Right cardiac atrium (tissue), 5 donors: ENCODE data around the gene CAPG. TPM values are rescaled to one million over a fixed set of nuclear protein-coding genes. Genes with fewer than 3 reads are reported as not detected.

Source experiments
- ATAC-seq, 2 donors: fragments of 200-7000 bp; cut with Tn5 transposase; one replicate each; pipeline versions ENCODE4 v1.8.0 to v1.9.1; 2020; ENCODE audit warnings: moderate library complexity in 2 of 2, mild to moderate bottlenecking in 1 of 2
- DNase-seq, 3 donors: peaks; one replicate each; pipeline ENCODE4 v3.0.0-alpha.2; 2020
- H3K27ac ChIP-seq: one replicate; pipeline ENCODE4 v1.5.1; 2013; ENCODE audit warnings: mild to moderate bottlenecking, low read length, control low read depth, moderate library complexity
- H3K27me3 ChIP-seq: one replicate; pipeline ENCODE4 v1.6.1; 2013; ENCODE audit not compliant: control insufficient read depth, insufficient read depth
- H3K4me1 ChIP-seq: one replicate; pipeline ENCODE4 v1.6.1; 2013; ENCODE audit warnings: low read length; ENCODE audit not compliant: control insufficient read depth, insufficient read depth
- H3K4me3 ChIP-seq: one replicate; pipeline ENCODE4 v1.5.1; 2013; ENCODE audit warnings: low read length, control low read depth
- H3K9me3 ChIP-seq: one replicate; pipeline ENCODE4 v1.6.1; 2013; ENCODE audit warnings: low read length; ENCODE audit not compliant: control insufficient read depth
- WGBS: extraction: QIAGEN DNeasy Blood & Tissue Kit; methylation state at CpG from one replicate; pipeline ENCODE4 v1.1.7; 2013; 5-methylcytosine and 5-hydroxymethylcytosine counted together
- intact Hi-C, 4 donors: fragments of 100-400 bp; cut with DNase I; formaldehyde crosslinking; loops; one replicate each; pipeline versions ENCODE4 v1.11.0 to v1.14.0; 2022 to 2023
- polyA plus RNA-seq: library from polyadenylated mRNA; stranded (reverse); fragments of 200-250 nt; gene quantifications from one replicate; pipeline ENCODE4 v1.2.3, GENCODE V29; 2013
- total RNA-seq, 4 donors: library from RNA; stranded (reverse); fragmentation: NEBNext Ultra II Directional; extraction: Animal tissue kit (Norgen Biotek cat#: 25700); gene quantifications; one replicate each; pipeline ENCODE4 v1.2.1, GENCODE V29; 2021
- donor health status: healthy with polysubstance abuse.
- donor health status: DM: no; HTN: yes; CAD: no.
- donor health status: DM: no; HTN: no; CAD: no.
- donor health status: DM: no; HTN: yes; CAD: no; lungs with severe emphysema.
- donor health status: DM: yes; HTN: yes; CAD: no.

The CAPG gene
- total and polyA plus RNA-seq, 5 donors: 6.8 to 15.6 (median 13.2) TPM

- H3K4me1 ChIP-seq: no peaks in the 10 kb centered on the region
- no peak overlapping the region for H3K27ac ChIP-seq
- intact Hi-C loops: no loop called here
- H3K9me3 ChIP-seq: no peaks in the 10 kb centered on the region
- DNase-seq (no peak), ATAC-seq (peak in 1 of 2 donors; percentile 7)
- WGBS: 91% methylated on average over 7 of the region's 7 CpGs
- H3K27me3 ChIP-seq: no peaks in the 10 kb centered on the region
- H3K4me3 ChIP-seq: no peak overlapping the region
These were observed 8.7 kb downstream of the CAPG start for GRCh38 chr2:85401464-85401805.

GRCh38 chr2:85400541-85401463 lies 9.4 kb downstream of the CAPG start:
- DNase-seq: no peak
- WGBS: 82% methylated on average over 14 of the region's 14 CpGs
- intact Hi-C loops: no loop called here
- ATAC-seq: no peak
- no peaks in the 10 kb centered on the region for H3K4me1 ChIP-seq
- H3K4me3 ChIP-seq: no peak overlapping the region
- H3K27ac ChIP-seq: no peak overlapping the region
- no peaks in the 10 kb centered on the region for H3K9me3 ChIP-seq
- H3K27me3 ChIP-seq: no peaks in the 10 kb centered on the region

GRCh38 chr2:85400023-85400422 lies 10.1 kb downstream of the CAPG start:
- no peaks in the 10 kb centered on the region for H3K27me3 ChIP-seq
- DNase-seq (no peak), ATAC-seq (no peak)
- intact Hi-C loops: no loop called here
- no peak overlapping the region for H3K4me3 ChIP-seq
- no peaks in the 10 kb centered on the region for H3K9me3 ChIP-seq
- H3K27ac ChIP-seq: no peak overlapping the region
- 94% methylated on average over 8 of the region's 8 CpGs for WGBS
- H3K4me1 ChIP-seq: no peaks in the 10 kb centered on the region

GRCh38 chr2:85399183-85399455 lies 11.0 kb downstream of the CAPG start:
- Histone ChIP-seq H3K27me3 (no peaks in the 10 kb centered on the region), H3K27ac (no peak overlapping the region), H3K9me3 (no peaks in the 10 kb centered on the region), H3K4me3 (no peak overlapping the region), H3K4me1 (no peaks in the 10 kb centered on the region)
- DNase-seq: no peak
- intact Hi-C loops: no loop called here
- WGBS: 93% methylated on average over 8 of the region's 8 CpGs
- no peak for ATAC-seq

GRCh38 chr2:85398426-85399182 lies 11.6 kb downstream of the CAPG start:
- no peaks in the 10 kb centered on the region for H3K4me1 ChIP-seq
- no peak overlapping the region for H3K27ac ChIP-seq
- ATAC-seq (no peak), DNase-seq (no peak)
- no peak overlapping the region for H3K4me3 ChIP-seq
- intact Hi-C loops: no loop called here
- no peaks in the 10 kb centered on the region for H3K27me3 ChIP-seq
- H3K9me3 ChIP-seq: no peaks in the 10 kb centered on the region
- WGBS: 93% methylated on average over 8 of the region's 8 CpGs

GRCh38 chr2:85397925-85398331 lies 12.2 kb downstream of the CAPG start:
- H3K27me3 ChIP-seq: no peaks in the 10 kb centered on the region
- no peak overlapping the region for H3K4me3 ChIP-seq
- ATAC-seq (no peak), DNase-seq (no peak)
- intact Hi-C loops: no loop called here
- 86% methylated on average over 4 of the region's 4 CpGs for WGBS
- no peaks in the 10 kb centered on the region for H3K9me3 ChIP-seq
- no peak overlapping the region for H3K27ac ChIP-seq
- H3K4me1 ChIP-seq: no peaks in the 10 kb centered on the region

- ATAC-seq (peak in 1 of 2 donors; percentile 22), DNase-seq (no peak)
- Histone ChIP-seq H3K27me3 (no peaks in the 10 kb centered on the region), H3K4me3 (no peak overlapping the region), H3K27ac (no peak overlapping the region), H3K4me1 (no peaks in the 10 kb centered on the region), H3K9me3 (no peaks in the 10 kb centered on the region)
- intact Hi-C loops: no loop called here
- 55% methylated on average over 5 of the region's 5 CpGs for WGBS
These were observed 13.4 kb downstream of the CAPG start for GRCh38 chr2:85396531-85397470.

GRCh38 chr2:85395912-85396475 lies 14.2 kb downstream of the CAPG start:
- Histone ChIP-seq H3K27me3 (no peaks in the 10 kb centered on the region), H3K9me3 (no peaks in the 10 kb centered on the region), H3K4me1 (no peaks in the 10 kb centered on the region), H3K4me3 (no peak overlapping the region), H3K27ac (no peak overlapping the region)
- DNase-seq: no peak
- no peak for ATAC-seq
- WGBS: 93% methylated on average over 14 of the region's 14 CpGs
- intact Hi-C loops: no loop called here

- Histone ChIP-seq H3K27me3 (no peaks in the 10 kb centered on the region), H3K27ac (no peak overlapping the region), H3K9me3 (no peaks in the 10 kb centered on the region), H3K4me3 (no peak overlapping the region), H3K4me1 (no peaks in the 10 kb centered on the region)
- 84% methylated on average over 6 of the region's 6 CpGs for WGBS
- DNase-seq (no peak), ATAC-seq (no peak)
- intact Hi-C loops: no loop called here
These were observed 15.2 kb downstream of the CAPG start for GRCh38 chr2:85394976-85395375.

GRCh38 chr2:85394261-85394681 lies 15.9 kb downstream of the CAPG start:
- no peaks in the 10 kb centered on the region for H3K4me1 ChIP-seq
- DNase-seq (peak in 1 of 3 donors; percentile 48), ATAC-seq (no peak)
- H3K27me3 ChIP-seq: no peaks in the 10 kb centered on the region
- WGBS: 79% methylated on average over 4 of the region's 4 CpGs
- no peaks in the 10 kb centered on the region for H3K9me3 ChIP-seq
- intact Hi-C loops: no loop called here
- no peak overlapping the region for H3K27ac ChIP-seq
- no peak overlapping the region for H3K4me3 ChIP-seq
